ENCODE data around the gene DHRS9. TPM values are rescaled to one million over a fixed set of nuclear protein-coding genes. Genes with fewer than 3 reads are reported as not detected.

Gene DHRS9
- total and polyA plus RNA-seq, 2 experiments from 2014 or later = not detected

- H3F3A ChIP-seq (ENCODE audit: insufficient read depth) = no peaks in the 10 kb centered on the region
- H3K9ac ChIP-seq = no peak overlapping the region
- no peaks in the 10 kb centered on the region for H3K4me1 ChIP-seq (ENCODE audit: insufficient read depth)
- in situ Hi-C loops (cut with MboI) = no loop called here
- 15 to 18% methylated on average over 2 of the region's 2 CpGs for WGBS, 2 experiments (ENCODE audit: low coverage in 1 of 2, low lambda C conversion rate in 2 of 2, missing lambda C conversion rate in 2 of 2)
- TF ChIP-seq EZH2phosphoT487 (IDR thresholded peaks at IDR 0.05; ENCODE audit: insufficient read depth, low read depth) = no peak
- TF ChIP-seq EZH2 (IDR thresholded peaks at IDR 0.05; ENCODE audit: insufficient read depth, poor library complexity, severe bottlenecking) = no peak
- no peak overlapping the region for H2AFZ ChIP-seq
- no peaks in the 10 kb centered on the region for H3K36me3 ChIP-seq (ENCODE audit: low read depth)
- H3K79me2 ChIP-seq (ENCODE audit: insufficient read depth) = no peaks in the 10 kb centered on the region
- DNase-seq = no peak
- H3K4me2 ChIP-seq (ENCODE audit: unreplicated experiment) = no peak overlapping the region
- peaks cover 50% of the 10 kb centered on the region for H3K27me3 ChIP-seq (replicated peaks; ENCODE audit: insufficient read depth)
- no peak overlapping the region for H3K4me3 ChIP-seq
- no peaks in the 10 kb centered on the region for H3K9me2 ChIP-seq (ENCODE audit: insufficient read depth)
- H3K27ac ChIP-seq = no peak overlapping the region
- no peaks in the 10 kb centered on the region for H3K9me3 ChIP-seq (ENCODE audit: low read depth)
- H4K20me1 ChIP-seq (ENCODE audit: insufficient read depth) = no peaks in the 10 kb centered on the region
These were observed 38.3 kb downstream of the DHRS9 start for GRCh38 chr2:169107645-169108044.

GRCh38 chr2:169108099-169108884 is 38.9 kb downstream of the DHRS9 start:
- Histone ChIP-seq H2AFZ (no peak overlapping the region), H3K9me3 (ENCODE audit: low read depth) (no peaks in the 10 kb centered on the region), H3K4me3 (no peak overlapping the region), H3K27ac (no peak overlapping the region), H3K79me2 (ENCODE audit: insufficient read depth) (no peaks in the 10 kb centered on the region), H3K4me2 (ENCODE audit: unreplicated experiment) (no peak overlapping the region), H3K9ac (no peak overlapping the region), H4K20me1 (ENCODE audit: insufficient read depth) (no peaks in the 10 kb centered on the region), H3F3A (ENCODE audit: insufficient read depth) (no peaks in the 10 kb centered on the region), H3K27me3 (replicated peaks; ENCODE audit: insufficient read depth) (peaks cover 51% of the 10 kb centered on the region), H3K36me3 (ENCODE audit: low read depth) (no peaks in the 10 kb centered on the region), H3K4me1 (ENCODE audit: insufficient read depth) (no peaks in the 10 kb centered on the region), H3K9me2 (ENCODE audit: insufficient read depth) (no peaks in the 10 kb centered on the region)
- TF ChIP-seq EZH2 (IDR thresholded peaks at IDR 0.05; ENCODE audit: insufficient read depth, poor library complexity, severe bottlenecking) (no peak), EZH2phosphoT487 (IDR thresholded peaks at IDR 0.05; ENCODE audit: insufficient read depth, low read depth) (no peak)
- 10 to 17% methylated on average over 3 of the region's 3 CpGs for WGBS, 2 experiments (ENCODE audit: low coverage in 1 of 2, low lambda C conversion rate in 2 of 2, missing lambda C conversion rate in 2 of 2)
- no peak for DNase-seq
- in situ Hi-C loops (cut with MboI) = no loop called here

GRCh38 chr2:169109502-169110409 is 40.4 kb downstream of the DHRS9 start:
- Histone ChIP-seq H3F3A (ENCODE audit: insufficient read depth) (no peaks in the 10 kb centered on the region), H3K27ac (no peak overlapping the region), H3K9me3 (ENCODE audit: low read depth) (no peaks in the 10 kb centered on the region), H3K4me1 (ENCODE audit: insufficient read depth) (no peaks in the 10 kb centered on the region), H3K27me3 (replicated peaks; ENCODE audit: insufficient read depth) (peaks cover 50% of the 10 kb centered on the region), H3K9me2 (ENCODE audit: insufficient read depth) (no peaks in the 10 kb centered on the region), H3K4me3 (no peak overlapping the region), H2AFZ (peak overlapping the region; percentile 22; the same call in 1 of the 2 replicates), H3K4me2 (ENCODE audit: unreplicated experiment) (no peak overlapping the region), H3K36me3 (ENCODE audit: low read depth) (no peaks in the 10 kb centered on the region), H4K20me1 (ENCODE audit: insufficient read depth) (no peaks in the 10 kb centered on the region), H3K9ac (no peak overlapping the region), H3K79me2 (ENCODE audit: insufficient read depth) (no peaks in the 10 kb centered on the region)
- in situ Hi-C loops (cut with MboI) = no loop called here
- DNase-seq = peak; percentile 75
- 29 to 33% methylated on average over 20 to 21 of the region's 21 CpGs for WGBS, 2 experiments (ENCODE audit: low coverage in 1 of 2, low lambda C conversion rate in 2 of 2, missing lambda C conversion rate in 2 of 2)
- TF ChIP-seq EZH2phosphoT487 (IDR thresholded peaks at IDR 0.05; ENCODE audit: insufficient read depth, low read depth) (no peak), EZH2 (IDR thresholded peaks at IDR 0.05; ENCODE audit: insufficient read depth, poor library complexity, severe bottlenecking) (no peak)

GRCh38 chr2:169110419-169110818 is 41.1 kb downstream of the DHRS9 start:
- H3K9ac ChIP-seq = no peak overlapping the region
- H4K20me1 ChIP-seq (ENCODE audit: insufficient read depth) = no peaks in the 10 kb centered on the region
- peaks cover 44% of the 10 kb centered on the region for H3K27me3 ChIP-seq (replicated peaks; ENCODE audit: insufficient read depth)
- no peaks in the 10 kb centered on the region for H3K36me3 ChIP-seq (ENCODE audit: low read depth)
- no peak overlapping the region for H3K4me2 ChIP-seq (ENCODE audit: unreplicated experiment)
- in situ Hi-C loops (cut with MboI) = no loop called here
- H3K4me3 ChIP-seq = no peak overlapping the region
- no peak overlapping the region for H3K27ac ChIP-seq
- H3K4me1 ChIP-seq (ENCODE audit: insufficient read depth) = no peaks in the 10 kb centered on the region
- no peak for DNase-seq
- 44 to 51% methylated on average over 7 of the region's 7 CpGs for WGBS, 2 experiments (ENCODE audit: low coverage in 1 of 2, low lambda C conversion rate in 2 of 2, missing lambda C conversion rate in 2 of 2)
- no peak overlapping the region for H2AFZ ChIP-seq
- H3F3A ChIP-seq (ENCODE audit: insufficient read depth) = no peaks in the 10 kb centered on the region
- no peak for TF ChIP-seq EZH2 (IDR thresholded peaks at IDR 0.05; ENCODE audit: insufficient read depth, poor library complexity, severe bottlenecking)
- TF ChIP-seq EZH2phosphoT487 (IDR thresholded peaks at IDR 0.05; ENCODE audit: insufficient read depth, low read depth) = no peak
- H3K79me2 ChIP-seq (ENCODE audit: insufficient read depth) = no peaks in the 10 kb centered on the region
- H3K9me3 ChIP-seq (ENCODE audit: low read depth) = no peaks in the 10 kb centered on the region
- no peaks in the 10 kb centered on the region for H3K9me2 ChIP-seq (ENCODE audit: insufficient read depth)
